ENCODE measurements around the gene GFOD1. TPM values are rescaled to one million over a fixed set of nuclear protein-coding genes. Genes with fewer than 3 reads are reported as not detected.

The GFOD1 gene
- total RNA-seq, 2 donors from 2014 or later: 23.8 to 25.3 TPM

DNA sequence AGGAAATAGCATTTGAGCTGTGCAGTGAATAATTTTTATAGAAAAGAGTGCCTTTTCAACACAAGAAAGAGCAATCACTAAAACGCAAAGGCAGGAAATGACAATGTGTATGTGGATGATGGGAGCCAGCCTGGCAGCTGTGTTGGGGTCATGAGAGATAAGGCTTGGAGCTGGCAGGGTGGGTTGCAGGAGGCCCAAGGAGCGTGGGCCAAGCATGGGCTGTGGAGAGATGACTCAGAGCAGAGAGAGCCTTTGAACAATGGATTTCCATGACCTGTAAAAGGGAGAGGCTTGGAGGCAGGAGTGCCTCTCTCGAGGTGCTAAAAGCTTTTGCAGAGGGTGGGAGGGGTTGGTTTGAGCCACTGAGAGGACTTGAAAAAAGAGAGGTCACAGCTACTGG, 152.4 kb downstream of the GFOD1 start:
- no peaks in the 10 kb centered on the region for H3K9me3 ChIP-seq
- ATAC-seq (ENCODE audit: insufficient number of reproducible peaks, low FRiP score, low read depth): no peak
- TF ChIP-seq, protein P1, sequence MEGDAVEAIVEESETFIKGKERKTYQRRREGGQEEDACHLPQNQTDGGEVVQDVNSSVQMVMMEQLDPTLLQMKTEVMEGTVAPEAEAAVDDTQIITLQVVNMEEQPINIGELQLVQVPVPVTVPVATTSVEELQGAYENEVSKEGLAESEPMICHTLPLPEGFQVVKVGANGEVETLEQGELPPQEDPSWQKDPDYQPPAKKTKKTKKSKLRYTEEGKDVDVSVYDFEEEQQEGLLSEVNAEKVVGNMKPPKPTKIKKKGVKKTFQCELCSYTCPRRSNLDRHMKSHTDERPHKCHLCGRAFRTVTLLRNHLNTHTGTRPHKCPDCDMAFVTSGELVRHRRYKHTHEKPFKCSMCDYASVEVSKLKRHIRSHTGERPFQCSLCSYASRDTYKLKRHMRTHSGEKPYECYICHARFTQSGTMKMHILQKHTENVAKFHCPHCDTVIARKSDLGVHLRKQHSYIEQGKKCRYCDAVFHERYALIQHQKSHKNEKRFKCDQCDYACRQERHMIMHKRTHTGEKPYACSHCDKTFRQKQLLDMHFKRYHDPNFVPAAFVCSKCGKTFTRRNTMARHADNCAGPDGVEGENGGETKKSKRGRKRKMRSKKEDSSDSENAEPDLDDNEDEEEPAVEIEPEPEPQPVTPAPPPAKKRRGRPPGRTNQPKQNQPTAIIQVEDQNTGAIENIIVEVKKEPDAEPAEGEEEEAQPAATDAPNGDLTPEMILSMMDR (IDR thresholded peaks at IDR 0.05): no peak

DNA sequence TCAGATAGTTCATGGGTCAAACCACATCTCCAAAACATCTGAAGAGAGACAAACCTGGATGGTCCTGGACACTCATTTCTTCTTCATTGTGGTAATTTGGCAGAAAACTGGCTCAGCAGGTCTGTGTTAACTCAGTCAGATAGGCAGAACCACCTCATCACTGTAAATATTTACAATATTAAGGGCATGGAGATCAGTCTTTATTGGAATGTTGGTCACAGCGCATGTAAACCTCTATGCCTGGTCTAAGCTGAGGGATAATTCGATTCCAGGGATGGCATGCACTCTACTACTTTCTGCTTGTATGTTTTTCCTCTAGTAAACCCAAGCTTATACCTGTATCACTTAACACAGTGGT, 155.1 kb downstream of the GFOD1 start:
- Histone ChIP-seq H3K4me3 (no peak overlapping the region), H3K27ac (no peak overlapping the region), H3K9me3 (no peaks in the 10 kb centered on the region), H3K4me1 (ENCODE audit: control insufficient read depth in 1 of 2, low read depth in 2 of 2) (peaks cover 2 to 7% of the 10 kb centered on the region in 2 donors), H3K27me3 (replicated peaks; ENCODE audit: insufficient read depth) (no peaks in the 10 kb centered on the region), H3K36me3 (no peaks in the 10 kb centered on the region)
- TF ChIP-seq, protein P1 (IDR thresholded peaks at IDR 0.05): no peak
- ATAC-seq (ENCODE audit: insufficient number of reproducible peaks, low FRiP score, low read depth) (no peak), DNase-seq (ENCODE audit: low spot score) (no peak)

More for the DNA sequence above, 152.4 kb downstream of the GFOD1 start:
- no peak for DNase-seq (ENCODE audit: low spot score)
- no peaks in the 10 kb centered on the region for H3K27me3 ChIP-seq (replicated peaks; ENCODE audit: insufficient read depth)
- no peaks in the 10 kb centered on the region for H3K4me1 ChIP-seq (ENCODE audit: control insufficient read depth in 1 of 2, low read depth in 2 of 2)
- no peak overlapping the region for H3K4me3 ChIP-seq
- H3K36me3 ChIP-seq: no peaks in the 10 kb centered on the region
- H3K27ac ChIP-seq: no peak overlapping the region

DNA sequence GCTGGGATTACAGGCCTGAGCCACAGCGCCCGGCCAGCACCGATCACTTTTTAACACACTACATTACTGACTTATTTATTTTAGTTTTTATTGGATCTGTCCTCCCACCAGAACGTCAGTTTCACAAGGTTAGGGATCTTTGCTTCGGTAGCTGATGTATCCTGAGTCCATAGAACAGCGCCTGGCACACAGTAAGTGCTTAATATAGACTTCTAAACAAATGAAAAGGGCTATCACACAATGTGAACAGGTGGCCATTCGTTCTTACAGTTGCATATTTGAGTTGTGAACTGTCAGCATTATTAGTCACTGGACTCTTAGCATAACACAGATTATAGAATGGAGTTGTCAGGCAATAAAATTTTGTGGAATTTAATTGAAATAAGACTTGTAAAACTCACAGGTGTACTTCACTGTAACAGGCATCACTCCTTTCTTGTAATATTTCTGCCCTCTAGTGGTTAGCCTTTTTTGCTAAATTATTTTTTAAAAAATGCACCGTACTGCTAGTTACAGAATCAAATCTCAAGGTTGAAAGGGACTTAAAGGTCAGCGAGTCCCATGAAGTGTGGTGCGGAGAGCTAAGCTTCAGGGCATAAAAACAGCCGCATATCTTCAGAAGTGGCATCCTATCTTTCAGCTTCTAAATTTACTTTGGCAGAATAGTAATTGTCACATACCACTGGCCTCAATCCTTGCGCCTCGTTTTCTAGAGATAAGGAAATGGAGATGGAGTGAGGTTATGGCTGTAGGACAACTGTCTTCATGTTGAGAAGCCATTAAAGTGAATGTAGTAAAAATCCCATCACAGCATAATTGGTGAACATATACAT, 155.7 kb downstream of the GFOD1 start:
- Histone ChIP-seq H3K4me1 (ENCODE audit: control insufficient read depth in 1 of 2, low read depth in 2 of 2) (peaks cover 7% of the 10 kb centered on the region in 2 donors), H3K27me3 (replicated peaks; ENCODE audit: insufficient read depth) (no peaks in the 10 kb centered on the region), H3K27ac (no peak overlapping the region), H3K4me3 (no peak overlapping the region), H3K36me3 (no peaks in the 10 kb centered on the region), H3K9me3 (no peaks in the 10 kb centered on the region)
- ATAC-seq (ENCODE audit: insufficient number of reproducible peaks, low FRiP score, low read depth) (no peak), DNase-seq (ENCODE audit: low spot score) (no peak)
- TF ChIP-seq, protein P1 (IDR thresholded peaks at IDR 0.05): peak; percentile 69

DNA sequence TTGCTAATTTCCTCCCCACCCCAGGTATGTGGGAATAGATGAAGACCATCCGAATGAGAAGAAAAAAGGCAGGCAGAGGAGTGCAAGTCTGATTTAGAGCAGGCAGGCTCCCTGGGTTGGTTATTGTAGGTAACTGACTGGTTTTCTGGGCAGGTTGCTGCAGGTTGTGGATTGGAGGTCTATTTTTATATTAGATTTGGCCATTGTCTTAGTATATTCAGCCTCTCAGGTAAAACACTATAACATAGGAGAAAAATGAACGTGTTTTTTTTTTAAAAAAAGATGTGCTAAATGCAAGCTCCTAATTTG, 158.6 kb downstream of the GFOD1 start:
- DNase-seq (ENCODE audit: low spot score): no peak
- H3K4me1 ChIP-seq (ENCODE audit: control insufficient read depth in 1 of 2, low read depth in 2 of 2): peaks cover 7% of the 10 kb centered on the region in 2 donors
- TF ChIP-seq, protein P1 (IDR thresholded peaks at IDR 0.05): no peak

DNA sequence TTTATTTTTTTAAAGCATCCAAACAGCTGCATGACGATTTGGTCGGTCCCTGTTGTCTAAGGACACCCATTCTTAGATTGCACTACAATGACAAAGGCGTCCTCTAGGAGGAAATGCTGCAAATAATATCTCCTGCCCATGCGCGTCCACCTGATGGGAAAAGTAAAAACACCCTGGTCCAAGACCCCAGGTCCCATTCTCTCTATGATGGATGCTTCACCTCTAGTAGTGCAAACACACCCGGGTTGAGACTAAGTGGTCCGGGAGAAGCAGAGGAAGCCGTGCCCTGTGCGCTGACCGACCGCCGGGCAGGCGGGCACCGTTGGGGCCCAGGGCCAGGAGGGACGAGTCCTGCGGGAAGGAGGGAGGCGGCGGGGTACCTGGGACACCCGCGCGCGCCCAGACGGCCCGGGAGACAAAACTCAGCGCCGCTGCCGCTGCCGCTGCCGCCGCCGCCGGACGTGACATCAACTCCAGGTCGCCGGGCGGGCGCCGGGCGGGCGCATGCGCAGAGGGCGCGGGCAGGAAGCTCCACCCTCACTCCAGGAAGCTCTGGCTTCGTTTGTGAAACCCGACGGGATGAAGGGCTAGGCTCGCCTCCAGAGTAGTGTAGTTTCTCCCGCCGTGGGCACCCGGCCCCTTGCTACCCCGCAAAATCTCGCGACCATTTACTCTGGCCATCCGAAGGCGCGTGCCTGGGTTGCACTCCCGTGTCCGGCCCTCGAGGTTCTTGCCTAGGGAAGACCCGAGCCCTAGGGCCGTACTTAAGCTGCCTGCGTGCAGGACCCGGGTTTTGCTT, 159.1 kb downstream of the GFOD1 start, which contains the start of gene TBC1D7:
TSS of gene TBC1D7 (minus strand) at position 462 of the 799 bp plus-strand sequence. CDS start 1,639 bp downstream, outside the sequence.
- ATAC-seq (ENCODE audit: insufficient number of reproducible peaks, low FRiP score, low read depth): peak; percentile 91
- Histone ChIP-seq H3K27me3 (replicated peaks; ENCODE audit: insufficient read depth) (no peaks in the 10 kb centered on the region), H3K27ac (peak within 1 kb of the TSS; percentile 88 to 92), H3K9me3 (no peaks in the 10 kb centered on the region), H3K36me3 (peaks cover under 1% of the 10 kb centered on the region), H3K4me1 (ENCODE audit: control insufficient read depth in 1 of 2, low read depth in 2 of 2) (peaks cover 7% of the 10 kb centered on the region in 2 donors), H3K4me3 (peak within 1 kb of the TSS; percentile 98)
- DNase-seq (ENCODE audit: low spot score): peak; percentile 64
- TF ChIP-seq, protein P1 (IDR thresholded peaks at IDR 0.05): peak; percentile 21

More for the DNA sequence above, 158.6 kb downstream of the GFOD1 start:
- no peaks in the 10 kb centered on the region for H3K36me3 ChIP-seq
- H3K27me3 ChIP-seq (replicated peaks; ENCODE audit: insufficient read depth): no peaks in the 10 kb centered on the region
- no peak for ATAC-seq (ENCODE audit: insufficient number of reproducible peaks, low FRiP score, low read depth)
- H3K9me3 ChIP-seq: no peaks in the 10 kb centered on the region
- peak overlapping the region; percentile 88 to 92 for H3K27ac ChIP-seq
- H3K4me3 ChIP-seq: peak overlapping the region; percentile 98
